Breast epithelium (tissue), 4 donors: ENCODE data around the gene CCDC187. TPM values are rescaled to one million over a fixed set of nuclear protein-coding genes. Genes with fewer than 3 reads are reported as not detected.

Experiments used
- DNase-seq, 2 donors: peaks; one replicate each; pipeline ENCODE4 v3.0.0-alpha.2; 2019; ENCODE audit warnings: low spot score in 2 of 2
- H3K27ac ChIP-seq, 2 donors: fragments of 200-600 bp; sonication (generic) in 1 of 2; one replicate each; pipeline ENCODE4 v1.5.1; 2016 to 2019; ENCODE audit warnings: mild to moderate bottlenecking in 1 of 2
- H3K27me3 ChIP-seq, 2 donors: fragments of 200-600 bp; sonication (generic) in 1 of 2; one replicate each; pipeline versions ENCODE4 v1.5.1 to v1.6.0; 2017 to 2019; ENCODE audit warnings: control low read depth in 1 of 2, mild to moderate bottlenecking in 1 of 2
- H3K36me3 ChIP-seq: fragments of 200-600 bp; one replicate; pipeline ENCODE4 v1.5.1; 2019
- H3K4me1 ChIP-seq, 2 donors: fragments of 200-600 bp; sonication (generic); one replicate each; pipeline ENCODE4 v1.5.1; 2016 to 2019; ENCODE audit warnings: control low read depth in 1 of 2
- H3K4me3 ChIP-seq, 3 donors: fragments of 200-600 bp; sonication (generic); 1 replicate in 2 of 3; 2 replicates in 1 of 3; pipeline ENCODE4 v1.5.1; 2016 to 2019; ENCODE audit warnings: mild to moderate bottlenecking in 3 of 3, moderate library complexity in 2 of 3
- H3K9me3 ChIP-seq, 2 donors: fragments of 200-600 bp; sonication (generic) in 1 of 2; one replicate each; pipeline ENCODE4 v1.5.1; 2016 to 2019; ENCODE audit warnings: control low read depth in 1 of 2
- CTCF ChIP-seq, 3 donors: fragments of 450-650 bp; IDR thresholded peaks; one replicate each; pipeline ENCODE4 v1.5.1; 2016 to 2017; ENCODE audit warnings: antibody characterized with exemption in 3 of 3, mild to moderate bottlenecking in 3 of 3, moderate library complexity in 3 of 3
- POLR2A ChIP-seq: fragments of 450-650 bp; IDR thresholded peaks from one replicate; pipeline ENCODE4 v1.6.1; 2016; ENCODE audit warnings: antibody characterized with exemption, mild to moderate bottlenecking, moderate library complexity
- POLR2AphosphoS5 ChIP-seq, 3 donors: sonication (generic); formaldehyde crosslinking; IDR thresholded peaks; one replicate each; pipeline ENCODE4 v1.6.1; 2017; ENCODE audit warnings: antibody characterized with exemption in 3 of 3
- intact Hi-C: fragments of 100-400 bp; cut with DNase I; formaldehyde crosslinking; loops from one replicate; pipeline ENCODE4 v1.15.1; 2023; ENCODE audit warnings: low total_unique reads
- total RNA-seq, 3 donors: library from RNA; depleted of rRNA; stranded (reverse); fragments of >200 nt; gene quantifications; one replicate each; pipeline ENCODE4 v1.1.0, GENCODE V29; 2016

Gene CCDC187
- total RNA-seq, 3 donors from 2014 or later, result not detected

- no peak overlapping the region for H3K27ac ChIP-seq
- peaks cover 26 to 88% of the 10 kb centered on the region in 2 donors for H3K27me3 ChIP-seq
Observed at GRCh38 chr9:136201609-136202453, 102.1 kb downstream of the CCDC187 start.

DNA sequence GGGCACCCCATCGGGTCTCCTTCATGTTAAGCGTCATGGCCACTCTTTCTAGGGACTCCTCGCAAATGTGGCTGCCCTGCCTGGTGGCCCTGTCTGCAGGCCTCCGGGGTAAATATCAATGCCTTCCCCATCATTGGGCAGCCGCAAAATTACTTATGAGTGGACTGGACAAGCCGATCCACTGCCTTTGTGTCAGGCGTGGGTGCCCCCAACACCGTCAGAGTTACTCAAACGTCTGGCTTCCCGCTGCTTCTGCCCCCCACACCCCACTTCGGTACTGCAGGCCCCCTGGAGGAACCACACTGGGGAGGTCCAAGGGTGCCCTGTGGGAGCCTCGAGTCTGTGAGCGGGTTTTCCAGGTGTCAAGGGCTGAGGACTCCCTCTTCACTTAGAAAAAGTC, 102.7 kb downstream of the CCDC187 start:
- no peaks in the 10 kb centered on the region for H3K36me3 ChIP-seq
- DNase-seq, result no peak
- no peak overlapping the region for H3K4me3 ChIP-seq
- H3K27ac ChIP-seq, result no peak overlapping the region
- intact Hi-C loops, result no loop called here
- H3K9me3 ChIP-seq, result no peaks in the 10 kb centered on the region
- H3K27me3 ChIP-seq, result peaks cover 26 to 95% of the 10 kb centered on the region in 2 donors
- peaks cover 0 to 9% of the 10 kb centered on the region in 2 donors for H3K4me1 ChIP-seq
- TF ChIP-seq POLR2A (no peak), CTCF (IDR thresholded peaks at IDR 0.05) (no peak), POLR2AphosphoS5 (IDR thresholded peaks at IDR 0.05) (no peak)

More at GRCh38 chr9:136201609-136202453, 102.1 kb downstream of the CCDC187 start:
- H3K4me3 ChIP-seq, result no peak overlapping the region
- H3K9me3 ChIP-seq, result no peaks in the 10 kb centered on the region
- TF ChIP-seq CTCF (IDR thresholded peaks at IDR 0.05) (no peak), POLR2A (no peak), POLR2AphosphoS5 (IDR thresholded peaks at IDR 0.05) (no peak)
- peaks cover 0 to 9% of the 10 kb centered on the region in 2 donors for H3K4me1 ChIP-seq
- DNase-seq, result no peak
- intact Hi-C loops, result no loop called here
- no peaks in the 10 kb centered on the region for H3K36me3 ChIP-seq

DNA sequence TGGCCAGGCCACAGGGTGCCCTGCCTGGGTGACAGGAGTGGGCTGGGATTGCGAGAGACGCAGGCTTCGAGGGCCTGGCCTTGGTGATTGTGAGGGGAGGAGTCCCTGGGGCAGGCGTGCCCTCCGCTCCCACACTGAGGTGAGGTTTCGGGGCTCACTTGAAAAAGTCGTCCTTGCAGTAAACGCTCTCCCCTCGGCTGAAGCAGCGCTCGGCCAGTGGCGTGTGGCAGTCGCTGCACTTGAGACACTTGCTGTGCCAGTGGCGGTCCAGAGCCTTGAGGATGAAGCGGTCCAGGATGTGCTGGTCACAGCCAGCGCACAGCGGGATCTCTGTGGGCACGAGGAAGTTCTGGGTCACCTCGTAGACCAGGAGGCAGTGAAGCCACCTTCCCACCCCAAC, 103.5 kb downstream of the CCDC187 start:
- Histone ChIP-seq H3K4me3 (no peak overlapping the region), H3K9me3 (no peaks in the 10 kb centered on the region), H3K27ac (no peak overlapping the region), H3K4me1 (peaks cover 0 to 9% of the 10 kb centered on the region in 2 donors), H3K27me3 (peaks cover 28 to 99% of the 10 kb centered on the region in 2 donors), H3K36me3 (no peaks in the 10 kb centered on the region)
- TF ChIP-seq POLR2AphosphoS5 (IDR thresholded peaks at IDR 0.05) (no peak), CTCF (IDR thresholded peaks at IDR 0.05) (no peak), POLR2A (no peak)
- DNase-seq, result no peak
- intact Hi-C loops, result no loop called here

Other genes starting within 250 kb of the CCDC187 start
- gene NACC2, start 208.8 kb downstream of the CCDC187 start, total RNA-seq, result 10 to 100 TPM; 14.0 to 24.2 (median 19.3) TPM
- 10 to 100 TPM; 24.9 to 29.5 (median 26.1) TPM for gene TMEM250, start 185.2 kb downstream of the CCDC187 start, total RNA-seq
- not detected for gene LHX3, start 99.0 kb downstream of the CCDC187 start, total RNA-seq
- gene QSOX2, start 58.3 kb downstream of the CCDC187 start, total RNA-seq, result 1 to 10 TPM; 5.6 to 8.8 (median 6.2) TPM
- gene GPSM1, start 23.4 kb upstream of the CCDC187 start, total RNA-seq, result 10 to 100 TPM in 1 of 3 donors, 1 to 10 TPM in 2; 5.6 to 19.0 (median 8.6) TPM
- 10 to 100 TPM; 35.4 to 57.4 (median 40.0) TPM for gene DNLZ, start 59.6 kb upstream of the CCDC187 start, total RNA-seq
- gene CARD9, start 69.6 kb upstream of the CCDC187 start, total RNA-seq, result 1 to 10 TPM; 3.0 to 7.6 (median 3.3) TPM
- 1 to 10 TPM; 4.6 to 7.5 (median 6.7) TPM for gene SNAPC4, start 96.1 kb upstream of the CCDC187 start, total RNA-seq
- gene ENTR1, start 106.5 kb upstream of the CCDC187 start, total RNA-seq, result 10 to 100 TPM; 23.7 to 54.4 (median 36.0) TPM
- gene PMPCA, start 106.6 kb upstream of the CCDC187 start, total RNA-seq, result 10 to 100 TPM; 31.4 to 37.0 (median 35.1) TPM
- gene INPP5E, start 135.8 kb upstream of the CCDC187 start, total RNA-seq, result 1 to 10 TPM; 6.2 to 8.5 (median 8.2) TPM
- gene SEC16A, start 178.9 kb upstream of the CCDC187 start, total RNA-seq, result 10 to 100 TPM; 41.9 to 55.1 (median 42.9) TPM
- 10 to 100 TPM; 12.6 to 33.8 (median 21.1) TPM for gene NOTCH1, start 242.0 kb upstream of the CCDC187 start, total RNA-seq